Measurements from ENCODE around the gene SETD2. TPM values are rescaled to one million over a fixed set of nuclear protein-coding genes. Genes with fewer than 3 reads are reported as not detected.

Gene SETD2
- total and polyA plus RNA-seq, 4 donors, result 7.6 to 37.6 (median 19.0) TPM

- 1% methylated on average over 73 of the region's 73 CpGs for WGBS
Measured at GRCh38 chr3:46978985-46979944, 184.6 kb downstream of the SETD2 start, which contains the start of gene NBEAL2. Gene NBEAL2, plus strand, starts transcription at chr3:46979666. Its CDS starts 196 bp downstream, at chr3:46979862.

GRCh38 chr3:46978381-46978780, 185.5 kb downstream of the SETD2 start:
- no peak overlapping the region for H3K9ac ChIP-seq (ENCODE audit: low read depth in 1 of 2, low read length in 2 of 2)
- peaks cover 11 to 34% (median 24%) of the 10 kb centered on the region in 4 donors for H3K4me1 ChIP-seq (ENCODE audit: control insufficient read depth in 4 of 4, insufficient read depth in 4 of 4, low read length in 3 of 4)
- H3K9me3 ChIP-seq (ENCODE audit: control insufficient read depth in 4 of 4, low read length in 3 of 4), result no peaks in the 10 kb centered on the region
- H3K36me3 ChIP-seq (ENCODE audit: control insufficient read depth in 4 of 4, insufficient read depth in 3 of 4, low read depth in 1 of 4, low read length in 3 of 4), result peaks cover 0 to 4% (median 1%) of the 10 kb centered on the region in 4 donors
- no peaks in the 10 kb centered on the region for H3K27me3 ChIP-seq (ENCODE audit: control insufficient read depth in 4 of 4, insufficient read depth in 4 of 4, low read length in 3 of 4)
- H3K27ac ChIP-seq (ENCODE audit: low read depth in 1 of 2, low read length in 2 of 2), result peak overlapping the region in 1 of 2 donors; percentile 75
- no peak for DNase-seq (ENCODE audit: low spot score)
- H3K4me3 ChIP-seq (ENCODE audit: low read depth in 1 of 3, low read length in 3 of 3), result no peak overlapping the region
- 92% methylated on average over 9 of the region's 9 CpGs for WGBS
- TF ChIP-seq HNF4A (conservative IDR thresholded peaks at IDR 0.05), result no peak
- TF ChIP-seq FOXA1 (IDR thresholded peaks at IDR 0.05), result no peak
- no peak for TF ChIP-seq RAD21 (IDR thresholded peaks at IDR 0.05)
- TF ChIP-seq, protein P1, sequence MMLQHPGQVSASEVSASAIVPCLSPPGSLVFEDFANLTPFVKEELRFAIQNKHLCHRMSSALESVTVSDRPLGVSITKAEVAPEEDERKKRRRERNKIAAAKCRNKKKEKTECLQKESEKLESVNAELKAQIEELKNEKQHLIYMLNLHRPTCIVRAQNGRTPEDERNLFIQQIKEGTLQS (IDR thresholded peaks at IDR 0.05), result no peak
- no peak for TF ChIP-seq NR2F2 (IDR thresholded peaks at IDR 0.05)
- TF ChIP-seq FOXA2 (IDR thresholded peaks at IDR 0.05), result no peak
- no peak for TF ChIP-seq REST (IDR thresholded peaks at IDR 0.05)
- TF ChIP-seq MAX (IDR thresholded peaks at IDR 0.05), result no peak
- no peak for TF ChIP-seq JUND (IDR thresholded peaks at IDR 0.05)

More at GRCh38 chr3:46978985-46979944, 184.6 kb downstream of the SETD2 start, which contains the start of gene NBEAL2:
- Histone ChIP-seq H3K36me3 (ENCODE audit: control insufficient read depth in 4 of 4, insufficient read depth in 3 of 4, low read depth in 1 of 4, low read length in 3 of 4) (no peaks in the 10 kb centered on the region), H3K4me1 (ENCODE audit: control insufficient read depth in 4 of 4, insufficient read depth in 4 of 4, low read length in 3 of 4) (peaks cover 7 to 29% (median 17%) of the 10 kb centered on the region in 4 donors), H3K27ac (ENCODE audit: low read depth in 1 of 2, low read length in 2 of 2) (peak within 1 kb of the TSS; percentile 75 to 90), H3K9me3 (ENCODE audit: control insufficient read depth in 4 of 4, low read length in 3 of 4) (no peaks in the 10 kb centered on the region), H3K27me3 (ENCODE audit: control insufficient read depth in 4 of 4, insufficient read depth in 4 of 4, low read length in 3 of 4) (no peaks in the 10 kb centered on the region), H3K4me3 (ENCODE audit: low read depth in 1 of 3, low read length in 3 of 3) (peak within 1 kb of the TSS; percentile 73 to 83 (median 74)), H3K9ac (ENCODE audit: low read depth in 1 of 2, low read length in 2 of 2) (peak within 1 kb of the TSS; percentile 73 to 88)
- peak; percentile 95 for DNase-seq (ENCODE audit: low spot score)
- TF ChIP-seq RXRA (IDR thresholded peaks at IDR 0.05), result peak; percentile 44 to 55
- peak; percentile 73 for TF ChIP-seq SP1 (IDR thresholded peaks at IDR 0.05)
- peak; percentile 68 for TF ChIP-seq TAF1 (conservative IDR thresholded peaks at IDR 0.05)
- TF ChIP-seq FOXA2 (IDR thresholded peaks at IDR 0.05), result no peak
- no peak for TF ChIP-seq EGR1 (IDR thresholded peaks at IDR 0.05; ENCODE audit: low read depth in 2 of 2)
- TF ChIP-seq RAD21 (IDR thresholded peaks at IDR 0.05), result peak; percentile 44 to 66
- TF ChIP-seq YY1 (IDR thresholded peaks at IDR 0.05), result peak; percentile 85
- TF ChIP-seq GABPA (IDR thresholded peaks at IDR 0.05 in 1 of 2, conservative IDR thresholded peaks at IDR 0.05 in 1 of 2), result peak in 1 of 2 donors; percentile 51
- TF ChIP-seq, protein P2, sequence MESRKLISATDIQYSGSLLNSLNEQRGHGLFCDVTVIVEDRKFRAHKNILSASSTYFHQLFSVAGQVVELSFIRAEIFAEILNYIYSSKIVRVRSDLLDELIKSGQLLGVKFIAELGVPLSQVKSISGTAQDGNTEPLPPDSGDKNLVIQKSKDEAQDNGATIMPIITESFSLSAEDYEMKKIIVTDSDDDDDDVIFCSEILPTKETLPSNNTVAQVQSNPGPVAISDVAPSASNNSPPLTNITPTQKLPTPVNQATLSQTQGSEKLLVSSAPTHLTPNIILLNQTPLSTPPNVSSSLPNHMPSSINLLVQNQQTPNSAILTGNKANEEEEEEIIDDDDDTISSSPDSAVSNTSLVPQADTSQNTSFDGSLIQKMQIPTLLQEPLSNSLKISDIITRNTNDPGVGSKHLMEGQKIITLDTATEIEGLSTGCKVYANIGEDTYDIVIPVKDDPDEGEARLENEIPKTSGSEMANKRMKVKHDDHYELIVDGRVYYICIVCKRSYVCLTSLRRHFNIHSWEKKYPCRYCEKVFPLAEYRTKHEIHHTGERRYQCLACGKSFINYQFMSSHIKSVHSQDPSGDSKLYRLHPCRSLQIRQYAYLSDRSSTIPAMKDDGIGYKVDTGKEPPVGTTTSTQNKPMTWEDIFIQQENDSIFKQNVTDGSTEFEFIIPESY (IDR thresholded peaks at IDR 0.05), result no peak
- peak; percentile 24 for TF ChIP-seq FOXA1 (IDR thresholded peaks at IDR 0.05)
- peak; percentile 75 for TF ChIP-seq REST (IDR thresholded peaks at IDR 0.05)
